ENCODE measurements around the gene NAA80.

DNA sequence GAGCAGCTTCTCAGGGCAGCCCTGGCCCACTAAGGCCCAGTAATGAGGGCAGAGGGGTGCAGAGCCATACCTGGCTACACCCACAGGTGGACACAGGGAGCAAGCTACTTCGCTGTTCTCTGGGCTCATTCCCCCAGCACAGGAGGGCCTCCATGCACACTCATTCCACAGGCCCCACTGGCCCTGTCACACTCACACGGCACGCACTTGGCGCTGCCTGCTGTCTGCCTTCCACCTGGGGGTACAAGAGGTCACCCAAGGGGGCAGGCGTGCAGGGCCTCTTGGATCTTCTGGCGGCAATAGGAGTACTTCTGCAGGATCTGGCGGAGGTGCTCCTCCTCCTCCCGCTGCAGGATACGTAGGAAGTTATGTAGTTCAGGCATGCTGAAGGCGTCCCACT lies 31.1 kb upstream of the NAA80 start:
- no peak for TF ChIP-seq NFIC (IDR thresholded peaks at IDR 0.05)
- TF ChIP-seq CREB1 (IDR thresholded peaks at IDR 0.05; ENCODE audit: low read depth) = no peak
- no peak for TF ChIP-seq RAD21 (IDR thresholded peaks at IDR 0.05; ENCODE audit: low read depth)
